RWPE1 (cell line): ENCODE data around the gene MT1H.
"Not testable (repeated sequence)": the region's sequence is repeated elsewhere in the genome, so short reads cannot be mapped to it uniquely, and the experiment has no call there.

Source experiments
- CTCF ChIA-PET: fragments of 350-600 bp; sonication (Branson Sonifier 250); formaldehyde crosslinking; extraction: SDS; loops from one replicate; lab custom pipeline; 2021; lab: Yijun Ruan, JAX
- POLR2A ChIA-PET: fragments of 400-600 bp; formaldehyde crosslinking; extraction: SDS; loops from one replicate; lab custom pipeline; 2020; ENCODE audit warnings: antibody characterized with exemption; ENCODE audit not compliant: low non-redundant PET; lab: Yijun Ruan, JAX
- DNase-seq: peaks from one replicate; pipeline ENCODE4 v3.0.0; 2012; ENCODE audit warnings: low spot score
- H3K27ac ChIP-seq: fragments of 450-650 bp; 2 replicates; pipeline ENCODE4 v1.5.1; 2017
- TF ChIP-seq, protein P1 (sequence below): fragments of 450-650 bp; conservative IDR thresholded peaks from 2 replicates; pipeline ENCODE4 v1.5.1; 2017; ENCODE audit warnings: low read depth, mild to moderate bottlenecking

Gene MT1H

DNA sequence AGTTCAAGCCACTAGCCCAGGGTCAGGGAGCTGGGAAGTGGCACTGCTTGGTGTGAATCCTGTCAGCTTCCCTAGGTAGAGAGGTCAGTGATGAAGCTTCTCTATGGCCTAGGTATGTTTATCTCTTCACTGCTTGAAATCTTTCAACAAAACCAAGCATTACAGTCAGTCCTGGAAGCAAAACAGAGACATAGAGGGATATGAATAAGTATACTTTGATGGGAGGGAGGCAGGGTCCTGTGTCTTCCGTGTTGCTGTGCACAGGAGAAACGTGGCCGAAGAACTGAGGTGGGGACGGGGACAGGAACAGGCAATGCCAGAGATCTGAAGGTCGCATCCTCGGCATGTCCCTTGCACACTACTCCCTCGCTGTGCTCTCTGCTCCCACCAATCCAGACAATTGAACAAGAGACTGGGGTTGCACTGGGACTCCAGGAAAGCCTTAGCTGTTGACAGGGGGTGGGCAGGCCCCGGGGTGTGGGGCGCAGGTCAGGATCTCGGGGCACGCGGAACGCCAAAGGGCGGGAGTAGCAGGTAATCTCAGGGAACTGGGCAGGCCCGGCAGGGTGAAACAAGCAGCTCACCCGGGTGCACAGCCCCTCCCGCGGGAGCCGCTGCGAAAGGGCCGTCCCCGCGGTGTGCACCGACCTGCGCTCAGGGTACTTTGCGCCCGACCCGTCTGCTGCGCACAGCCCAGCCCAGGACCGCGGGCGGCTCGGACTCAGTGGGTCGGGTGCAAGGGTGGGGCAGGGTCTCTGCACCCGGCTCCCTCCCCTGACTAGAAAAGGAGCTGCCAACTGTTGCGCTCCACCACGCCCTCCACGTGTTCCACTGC lies at the start of gene MT1H:
Gene MT1H, plus strand, starts transcription at position 810 of the 835 bp plus-strand sequence. CDS start 71 bp downstream, outside the sequence.
- DNase-seq, result no peak
- POLR2A ChIA-PET, result no interaction called here
- TF ChIP-seq, protein P1, sequence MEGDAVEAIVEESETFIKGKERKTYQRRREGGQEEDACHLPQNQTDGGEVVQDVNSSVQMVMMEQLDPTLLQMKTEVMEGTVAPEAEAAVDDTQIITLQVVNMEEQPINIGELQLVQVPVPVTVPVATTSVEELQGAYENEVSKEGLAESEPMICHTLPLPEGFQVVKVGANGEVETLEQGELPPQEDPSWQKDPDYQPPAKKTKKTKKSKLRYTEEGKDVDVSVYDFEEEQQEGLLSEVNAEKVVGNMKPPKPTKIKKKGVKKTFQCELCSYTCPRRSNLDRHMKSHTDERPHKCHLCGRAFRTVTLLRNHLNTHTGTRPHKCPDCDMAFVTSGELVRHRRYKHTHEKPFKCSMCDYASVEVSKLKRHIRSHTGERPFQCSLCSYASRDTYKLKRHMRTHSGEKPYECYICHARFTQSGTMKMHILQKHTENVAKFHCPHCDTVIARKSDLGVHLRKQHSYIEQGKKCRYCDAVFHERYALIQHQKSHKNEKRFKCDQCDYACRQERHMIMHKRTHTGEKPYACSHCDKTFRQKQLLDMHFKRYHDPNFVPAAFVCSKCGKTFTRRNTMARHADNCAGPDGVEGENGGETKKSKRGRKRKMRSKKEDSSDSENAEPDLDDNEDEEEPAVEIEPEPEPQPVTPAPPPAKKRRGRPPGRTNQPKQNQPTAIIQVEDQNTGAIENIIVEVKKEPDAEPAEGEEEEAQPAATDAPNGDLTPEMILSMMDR, result no peak
- no peak within 1 kb of the TSS for H3K27ac ChIP-seq
- CTCF ChIA-PET, result no interaction called here

GRCh38 chr16:56620339-56620897 lies 49.2 kb upstream of the MT1H start:
- TF ChIP-seq, protein P1, result no peak
- DNase-seq, result no peak
- POLR2A ChIA-PET, result no interaction called here
- CTCF ChIA-PET, result no interaction called here
- H3K27ac ChIP-seq, result no peak overlapping the region

GRCh38 chr16:56621665-56622445 lies 47.8 kb upstream of the MT1H start:
- POLR2A ChIA-PET, H3K27ac ChIP-seq, DNase-seq: not testable (repeated sequence)
- CTCF ChIA-PET, result interaction anchor here (0.7 to 0.9 kb wide), 2 partner anchors 56 to 91 kb away, joined by 3 read pairs; no protein-coding TSS in a partner anchor

GRCh38 chr16:56623184-56623583 lies 46.4 kb upstream of the MT1H start:
- DNase-seq, H3K27ac ChIP-seq: not testable (repeated sequence)
- ChIA-PET CTCF (interaction anchor here (0.7 kb wide), 1 partner anchor 13 kb away, joined by 3 read pairs; no protein-coding TSS in a partner anchor), POLR2A (interaction anchor here (0.8 kb wide), 1 partner anchor 17 kb away, joined by 3 read pairs; no protein-coding TSS in a partner anchor)

GRCh38 chr16:56623637-56624036 lies 46.0 kb upstream of the MT1H start:
- DNase-seq, result no peak
- H3K27ac ChIP-seq, result no peak overlapping the region
- ChIA-PET CTCF (interaction anchor here (0.7 kb wide), 1 partner anchor 14 kb away, joined by 3 read pairs; no protein-coding TSS in a partner anchor), POLR2A (interaction anchor here (0.8 kb wide), 1 partner anchor 18 kb away, joined by 3 read pairs; no protein-coding TSS in a partner anchor)
- TF ChIP-seq, protein P1, result no peak

- peak within 1 kb of the TSS; percentile 90 for H3K27ac ChIP-seq
- CTCF ChIA-PET, result interaction anchor here (0.6 to 1.1 kb wide), 3 partner anchors 18 to 77 kb away, joined by 3 to 6 read pairs (median 5); no protein-coding TSS in a partner anchor
- TF ChIP-seq, protein P1, result no peak
- POLR2A ChIA-PET, result interaction anchor here (0.7 to 2.4 kb wide), 6 partner anchors 14 to 64 kb away, joined by 4 to 14 read pairs (median 7); partner anchors contain the start of gene MT2A
- DNase-seq, result peak; percentile 71
Measured at GRCh38 chr16:56625140-56625942, 44.3 kb upstream of the MT1H start, which contains the start of gene MT1E. TSS of gene MT1E (plus strand) at chr16:56625781. CDS start at chr16:56625852, 71 bp downstream.
